HCT116 (cell line): Measurements from ENCODE around the gene RXFP1. TPM values are rescaled to one million over a fixed set of nuclear protein-coding genes. Genes with fewer than 3 reads are reported as not detected.

Source experiments
- ATAC-seq: fragments of 200-7000 bp; cut with Tn5 transposase; 2 replicates; pipeline ENCODE4 v1.9.1; 2020; ENCODE audit warnings: mild to moderate bottlenecking, moderate library complexity
- BruUV-seq: library from RNA; stranded (reverse); fragments of 400-500 nt; replicated peaks from 2 replicates; lab custom pipeline; 2021; lab: Mats Ljungman, UMichigan
- CTCF ChIA-PET: fragments of 300-600 bp; sonication (Branson Sonifier 250); formaldehyde crosslinking; loops from one replicate; lab custom pipeline; 2021; ENCODE audit warnings: antibody characterized with exemption; lab: Charles Lee
- POLR2A ChIA-PET: fragments of 300-600, 350-600 bp; sonication (Branson Sonifier 250); formaldehyde crosslinking; loops from one replicate; lab custom pipeline; 2021; ENCODE audit warnings: antibody characterized with exemption; lab: Charles Lee
- RAD21 ChIA-PET, 2 experiments: fragments of 300-600 bp; sonication (Branson Sonifier 250); formaldehyde crosslinking; loops; one replicate each; lab custom pipeline; 2023; ENCODE audit warnings: low total read pairs in 2 of 2; ENCODE audit not compliant: uncharacterized antibody in 2 of 2, unreplicated experiment in 2 of 2, low non-redundant PET in 1 of 2; lab: Charles Lee
- DNase-seq: peaks from one replicate; pipeline ENCODE4 v3.0.0-alpha.2; 2010; ENCODE audit warnings: low read depth, low spot score
- H2AFZ ChIP-seq: fragments of 200-600 bp; shearing (Covaris generic), sonication (generic); 2 replicates; pipeline ENCODE4 v1.6.1; 2017; ENCODE audit warnings: low read depth, mixed run types, mixed read lengths, antibody characterized with exemption, low read length; ENCODE audit not compliant: poor library complexity, severe bottlenecking
- H3K27ac ChIP-seq: 2 replicates; pipeline ENCODE4 v1.5.1; 2012; ENCODE audit warnings: low read depth, low read length
- H3K27me3 ChIP-seq: fragments of 200-600 bp; sonication (generic); 2 replicates; pipeline ENCODE4 v1.6.1; 2016; ENCODE audit warnings: mixed run types, low read length, mixed read lengths; ENCODE audit not compliant: insufficient read depth
- H3K36me3 ChIP-seq, 2 experiments: fragments of 200-500 bp in 1 of 2; fragments of 200-600 bp in 1 of 2; sonication (Bioruptor generic) in 1 of 2; sonication (generic) in 1 of 2; 2 replicates each; pipeline versions ENCODE4 v1.5.1 to v1.6.1; 2014 to 2016; ENCODE audit warnings: low read length in 2 of 2, inconsistent platforms in 1 of 2, mixed read lengths in 1 of 2, mixed run types in 1 of 2; ENCODE audit not compliant: insufficient read depth in 2 of 2, control insufficient read depth in 1 of 2
- H3K4me1 ChIP-seq, 2 experiments: fragments of 200-600 bp in 1 of 2; sonication (generic) in 1 of 2; 2 replicates each; pipeline versions ENCODE4 v1.5.1 to v1.6.1; 2012 to 2017; ENCODE audit warnings: low read length in 2 of 2, inconsistent platforms in 1 of 2, mild to moderate bottlenecking in 1 of 2, mixed read lengths in 1 of 2, mixed run types in 1 of 2, moderate library complexity in 1 of 2; ENCODE audit not compliant: insufficient read depth in 2 of 2, control insufficient read depth in 1 of 2
- H3K4me2 ChIP-seq: fragments of 200-600 bp; sonication (generic); 2 replicates; pipeline ENCODE4 v1.6.1; 2017; ENCODE audit warnings: mixed run types, low read length, mixed read lengths
- H3K4me3 ChIP-seq, 2 experiments: fragments of 200-600 bp in 1 of 2; sonication (generic) in 1 of 2; replicated peaks in 1 of 2; 2 replicates each; pipeline ENCODE4 v1.5.1; 2011 to 2016; ENCODE audit warnings: low read length in 2 of 2, control low read depth in 1 of 2, low read depth in 1 of 2, mild to moderate bottlenecking in 1 of 2, mixed read lengths in 1 of 2, mixed run types in 1 of 2
- H3K79me2 ChIP-seq: fragments of 200-600 bp; sonication (generic); 2 replicates; pipeline ENCODE4 v1.6.1; 2017; ENCODE audit warnings: mild to moderate bottlenecking, mixed run types, low read length, moderate library complexity, mixed read lengths; ENCODE audit not compliant: insufficient read depth
- H3K9ac ChIP-seq: fragments of 200-600 bp; sonication (generic); 2 replicates; pipeline ENCODE4 v1.6.1; 2016; ENCODE audit warnings: low read length, mixed read lengths
- H3K9me2 ChIP-seq: fragments of 200-600 bp; sonication (generic), shearing (Covaris generic); 2 replicates; pipeline ENCODE4 v1.6.1; 2017; ENCODE audit warnings: mixed run types, mild to moderate bottlenecking, moderate library complexity; ENCODE audit not compliant: insufficient read depth
- H3K9me3 ChIP-seq, 2 experiments: fragments of 200-500 bp in 1 of 2; fragments of 200-600 bp in 1 of 2; sonication (Bioruptor generic) in 1 of 2; sonication (generic) in 1 of 2; 2 replicates each; pipeline ENCODE4 v1.6.1; 2014 to 2017; ENCODE audit warnings: low read length in 2 of 2, mixed read lengths in 2 of 2, inconsistent platforms in 1 of 2, low read depth in 1 of 2, mild to moderate bottlenecking in 1 of 2, mixed run types in 1 of 2, moderate library complexity in 1 of 2; ENCODE audit not compliant: control insufficient read depth in 1 of 2, insufficient read depth in 1 of 2
- H4K20me1 ChIP-seq: fragments of 200-600 bp; sonication (generic), shearing (Covaris generic); 2 replicates; pipeline ENCODE4 v1.6.1; 2017; ENCODE audit warnings: mixed run types, mild to moderate bottlenecking, moderate library complexity; ENCODE audit not compliant: insufficient read depth
- CBX3 ChIP-seq: IDR thresholded peaks from 2 replicates; pipeline ENCODE4 v1.6.1; 2012; ENCODE audit warnings: low read depth
- CEBPB ChIP-seq: IDR thresholded peaks from 2 replicates; pipeline ENCODE4 v1.6.1; 2012; ENCODE audit warnings: low read depth
- EGR1 ChIP-seq: IDR thresholded peaks from 2 replicates; pipeline ENCODE4 v1.6.1; 2012; ENCODE audit warnings: low read depth
- ELF1 ChIP-seq: IDR thresholded peaks from 2 replicates; pipeline ENCODE4 v1.6.1; 2012; ENCODE audit warnings: low read depth, borderline replicate concordance
- EZH2phosphoT487 ChIP-seq: fragments of 200-600 bp; IDR thresholded peaks from 2 replicates; pipeline ENCODE4 v1.6.1; 2018; ENCODE audit warnings: antibody characterized with exemption, borderline replicate concordance
- FOSL1 ChIP-seq: IDR thresholded peaks from 2 replicates; pipeline ENCODE4 v1.6.1; 2012; ENCODE audit warnings: low read depth
- JUND ChIP-seq: IDR thresholded peaks from 2 replicates; pipeline ENCODE4 v1.6.1; 2012
- POLR2AphosphoS5 ChIP-seq: IDR thresholded peaks from 2 replicates; pipeline ENCODE4 v1.6.1; 2011; ENCODE audit warnings: mild to moderate bottlenecking, low read depth, low read length, moderate library complexity
- RAD21 ChIP-seq: IDR thresholded peaks from 2 replicates; pipeline ENCODE4 v1.6.1; 2012; ENCODE audit warnings: low read depth, mild to moderate bottlenecking
- SIN3A ChIP-seq: IDR thresholded peaks from 2 replicates; pipeline ENCODE4 v1.6.1; 2012; ENCODE audit warnings: low read depth
- SRF ChIP-seq: IDR thresholded peaks from 2 replicates; pipeline ENCODE4 v1.6.1; 2012; ENCODE audit warnings: low read depth
- TCF7L2 ChIP-seq: IDR thresholded peaks from 2 replicates; pipeline ENCODE4 v1.7.0; 2011; ENCODE audit warnings: borderline replicate concordance, inconsistent platforms; ENCODE audit not compliant: insufficient read depth, insufficient read length; ENCODE audit errors: extremely low read depth
- YY1 ChIP-seq: IDR thresholded peaks from 2 replicates; pipeline ENCODE4 v1.6.1; 2011; ENCODE audit warnings: low read length, low read depth, moderate library complexity, mild to moderate bottlenecking; ENCODE audit not compliant: insufficient replicate concordance; ENCODE audit errors: extremely low read depth
- ZFX ChIP-seq: fragments of 450-650 bp; IDR thresholded peaks from 2 replicates; pipeline ENCODE4 v1.6.1; 2017
- ZNF274 ChIP-seq: fragments of 200-500 bp; sonication (Bioruptor generic); IDR thresholded peaks from 2 replicates; pipeline ENCODE4 v1.6.1; 2014; ENCODE audit warnings: mild to moderate bottlenecking, low read depth, low read length, inconsistent platforms
- intact Hi-C: fragments of 100-400 bp; cut with micrococcal nuclease; formaldehyde crosslinking; loops from 2 replicates; pipeline ENCODE4 v1.10.0; 2022
- total RNA-seq: library from RNA; stranded (reverse); gene quantifications from one replicate; pipeline ENCODE4 v1.2.1, GENCODE V29; 2021; ENCODE audit not compliant: unreplicated experiment
- TF ChIP-seq, protein P1 (sequence below): IDR thresholded peaks from 2 replicates; pipeline ENCODE4 v1.6.1; 2011; ENCODE audit warnings: mild to moderate bottlenecking, low read length, moderate library complexity; ENCODE audit not compliant: insufficient replicate concordance; ENCODE audit errors: extremely low read depth
- TF ChIP-seq, protein P2 (sequence below): IDR thresholded peaks from 2 replicates; pipeline ENCODE4 v1.6.1; 2012
- TF ChIP-seq, protein P3 (sequence below): IDR thresholded peaks from 2 replicates; pipeline ENCODE4 v1.6.1; 2012

RXFP1 gene
- total RNA-seq, 1 experiment from 2014 or later, result not detected

DNA sequence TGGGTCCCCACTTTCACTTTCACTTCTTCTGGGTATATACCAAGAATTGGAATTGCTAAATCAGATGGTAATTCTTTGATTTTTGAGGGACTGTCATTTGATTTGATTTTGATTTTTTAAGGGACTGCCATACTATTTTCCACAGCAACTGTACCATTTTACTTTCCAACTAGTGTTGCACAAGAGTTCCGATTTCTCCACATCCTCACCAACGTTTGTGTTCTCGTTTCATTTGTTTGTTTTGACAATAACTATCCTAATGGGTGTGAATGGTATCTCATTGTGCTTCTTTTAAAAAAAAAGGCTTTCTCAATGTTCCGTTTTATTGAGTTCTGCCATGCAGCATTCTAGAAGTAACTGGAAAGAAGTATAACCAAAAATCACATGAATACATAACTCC, 87.4 kb downstream of the RXFP1 start:
- Histone ChIP-seq H3K27me3 (no peaks in the 10 kb centered on the region), H3K4me3 (no peak overlapping the region), H3K9ac (no peak overlapping the region), H2AFZ (no peak overlapping the region), H3K27ac (no peak overlapping the region), H3K79me2 (no peaks in the 10 kb centered on the region), H3K9me2 (no peaks in the 10 kb centered on the region), H3K4me2 (no peak overlapping the region), H3K9me3 (no peaks in the 10 kb centered on the region), H4K20me1 (no peaks in the 10 kb centered on the region), H3K36me3 (no peaks in the 10 kb centered on the region), H3K4me1 (no peaks in the 10 kb centered on the region)
- POLR2A ChIA-PET, result no interaction called here
- CTCF ChIA-PET, result no interaction called here
- intact Hi-C loops, result no loop called here
- no peak for TF ChIP-seq EZH2phosphoT487
- TF ChIP-seq CEBPB, result no peak
- no peak for TF ChIP-seq TCF7L2
- no peak for TF ChIP-seq ELF1
- TF ChIP-seq, protein P1, sequence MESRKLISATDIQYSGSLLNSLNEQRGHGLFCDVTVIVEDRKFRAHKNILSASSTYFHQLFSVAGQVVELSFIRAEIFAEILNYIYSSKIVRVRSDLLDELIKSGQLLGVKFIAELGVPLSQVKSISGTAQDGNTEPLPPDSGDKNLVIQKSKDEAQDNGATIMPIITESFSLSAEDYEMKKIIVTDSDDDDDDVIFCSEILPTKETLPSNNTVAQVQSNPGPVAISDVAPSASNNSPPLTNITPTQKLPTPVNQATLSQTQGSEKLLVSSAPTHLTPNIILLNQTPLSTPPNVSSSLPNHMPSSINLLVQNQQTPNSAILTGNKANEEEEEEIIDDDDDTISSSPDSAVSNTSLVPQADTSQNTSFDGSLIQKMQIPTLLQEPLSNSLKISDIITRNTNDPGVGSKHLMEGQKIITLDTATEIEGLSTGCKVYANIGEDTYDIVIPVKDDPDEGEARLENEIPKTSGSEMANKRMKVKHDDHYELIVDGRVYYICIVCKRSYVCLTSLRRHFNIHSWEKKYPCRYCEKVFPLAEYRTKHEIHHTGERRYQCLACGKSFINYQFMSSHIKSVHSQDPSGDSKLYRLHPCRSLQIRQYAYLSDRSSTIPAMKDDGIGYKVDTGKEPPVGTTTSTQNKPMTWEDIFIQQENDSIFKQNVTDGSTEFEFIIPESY, result no peak
- TF ChIP-seq SIN3A, result no peak
- no peak for TF ChIP-seq YY1
- ATAC-seq, result no peak
- no TSS peak for BruUV-seq
- RAD21 ChIA-PET, result no interaction called here
- no peak for DNase-seq

DNA sequence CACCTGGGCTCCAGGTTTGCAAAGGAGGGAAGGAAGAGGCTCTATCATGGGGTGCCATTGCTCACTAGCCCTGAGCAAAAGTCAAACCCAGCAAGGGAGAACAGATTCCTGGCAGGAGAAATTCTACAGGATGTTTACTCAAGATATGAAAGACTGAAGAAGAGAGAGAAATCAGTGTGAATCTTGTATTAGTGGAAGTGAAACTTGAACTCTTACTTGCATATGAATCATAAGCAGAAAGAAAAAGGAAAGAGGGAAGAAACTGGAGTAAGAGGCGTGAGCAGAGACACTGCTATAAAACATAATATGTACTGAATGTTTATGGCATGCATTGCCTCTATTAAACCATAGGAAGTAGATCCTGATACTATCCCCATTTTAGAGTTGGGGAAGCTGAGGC, 89.1 kb downstream of the RXFP1 start:
- ATAC-seq, result no peak
- Histone ChIP-seq H4K20me1 (no peaks in the 10 kb centered on the region), H3K27me3 (no peaks in the 10 kb centered on the region), H3K9me3 (no peaks in the 10 kb centered on the region), H3K4me1 (no peaks in the 10 kb centered on the region), H3K36me3 (no peaks in the 10 kb centered on the region), H3K27ac (no peak overlapping the region), H3K9ac (no peak overlapping the region), H3K4me3 (no peak overlapping the region), H3K4me2 (no peak overlapping the region), H2AFZ (no peak overlapping the region), H3K79me2 (no peaks in the 10 kb centered on the region), H3K9me2 (no peaks in the 10 kb centered on the region)
- BruUV-seq, result no TSS peak
- ChIA-PET CTCF (no interaction called here), RAD21 (no interaction called here), POLR2A (no interaction called here)
- intact Hi-C loops, result no loop called here
- no peak for DNase-seq
- TF ChIP-seq, protein P1, result no peak
- TF ChIP-seq, protein P2, sequence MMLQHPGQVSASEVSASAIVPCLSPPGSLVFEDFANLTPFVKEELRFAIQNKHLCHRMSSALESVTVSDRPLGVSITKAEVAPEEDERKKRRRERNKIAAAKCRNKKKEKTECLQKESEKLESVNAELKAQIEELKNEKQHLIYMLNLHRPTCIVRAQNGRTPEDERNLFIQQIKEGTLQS, result no peak
- TF ChIP-seq CBX3, result no peak
- TF ChIP-seq FOSL1, result no peak
- TF ChIP-seq EZH2phosphoT487, result no peak
- no peak for TF ChIP-seq POLR2AphosphoS5
- no peak for TF ChIP-seq ZFX
- no peak for TF ChIP-seq TCF7L2
- TF ChIP-seq JUND, result no peak
- TF ChIP-seq SRF, result no peak
- no peak for TF ChIP-seq YY1
- TF ChIP-seq ZNF274, result no peak
- TF ChIP-seq ELF1, result no peak
- TF ChIP-seq RAD21, result no peak
- TF ChIP-seq, protein P3, sequence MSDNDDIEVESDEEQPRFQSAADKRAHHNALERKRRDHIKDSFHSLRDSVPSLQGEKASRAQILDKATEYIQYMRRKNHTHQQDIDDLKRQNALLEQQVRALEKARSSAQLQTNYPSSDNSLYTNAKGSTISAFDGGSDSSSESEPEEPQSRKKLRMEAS, result no peak
- TF ChIP-seq SIN3A, result no peak
- TF ChIP-seq EGR1, result no peak
